ENCODE data around the gene EN2.

The EN2 gene

DNA sequence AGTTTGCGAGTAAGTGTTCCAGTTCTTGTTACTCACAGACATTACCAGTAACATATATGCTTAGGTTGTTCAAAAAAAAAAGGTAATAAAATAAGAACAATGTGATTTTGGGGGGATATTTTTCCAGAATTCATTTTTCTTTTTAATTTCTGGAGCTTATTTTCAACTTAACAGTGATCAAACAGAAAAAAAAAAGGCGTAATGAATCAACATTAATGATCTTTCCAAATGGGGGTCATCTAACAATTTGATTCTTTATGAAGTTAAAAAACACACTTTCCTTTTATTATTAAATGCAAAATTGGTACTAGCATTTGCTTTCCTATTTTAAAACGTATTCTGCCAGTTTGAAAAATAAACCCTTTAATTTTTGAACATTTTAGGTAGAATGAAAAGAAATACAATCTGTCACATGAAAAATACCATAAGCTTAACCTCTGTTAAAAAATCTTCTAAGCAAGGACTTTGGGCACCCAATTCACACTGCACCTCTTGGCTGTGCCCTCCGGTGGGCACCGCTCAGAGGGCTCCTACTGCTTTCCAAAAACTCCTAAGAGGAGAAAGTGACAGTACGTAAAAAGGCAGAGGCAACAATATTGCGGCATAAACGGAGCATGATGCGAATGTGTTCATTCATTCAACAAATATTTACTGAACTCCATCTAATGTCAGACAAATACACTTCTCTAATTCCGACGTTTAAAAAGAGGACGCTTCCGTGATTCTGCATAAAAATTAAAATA is 55.8 kb downstream of the EN2 start:
- TF ChIP-seq, protein P1, sequence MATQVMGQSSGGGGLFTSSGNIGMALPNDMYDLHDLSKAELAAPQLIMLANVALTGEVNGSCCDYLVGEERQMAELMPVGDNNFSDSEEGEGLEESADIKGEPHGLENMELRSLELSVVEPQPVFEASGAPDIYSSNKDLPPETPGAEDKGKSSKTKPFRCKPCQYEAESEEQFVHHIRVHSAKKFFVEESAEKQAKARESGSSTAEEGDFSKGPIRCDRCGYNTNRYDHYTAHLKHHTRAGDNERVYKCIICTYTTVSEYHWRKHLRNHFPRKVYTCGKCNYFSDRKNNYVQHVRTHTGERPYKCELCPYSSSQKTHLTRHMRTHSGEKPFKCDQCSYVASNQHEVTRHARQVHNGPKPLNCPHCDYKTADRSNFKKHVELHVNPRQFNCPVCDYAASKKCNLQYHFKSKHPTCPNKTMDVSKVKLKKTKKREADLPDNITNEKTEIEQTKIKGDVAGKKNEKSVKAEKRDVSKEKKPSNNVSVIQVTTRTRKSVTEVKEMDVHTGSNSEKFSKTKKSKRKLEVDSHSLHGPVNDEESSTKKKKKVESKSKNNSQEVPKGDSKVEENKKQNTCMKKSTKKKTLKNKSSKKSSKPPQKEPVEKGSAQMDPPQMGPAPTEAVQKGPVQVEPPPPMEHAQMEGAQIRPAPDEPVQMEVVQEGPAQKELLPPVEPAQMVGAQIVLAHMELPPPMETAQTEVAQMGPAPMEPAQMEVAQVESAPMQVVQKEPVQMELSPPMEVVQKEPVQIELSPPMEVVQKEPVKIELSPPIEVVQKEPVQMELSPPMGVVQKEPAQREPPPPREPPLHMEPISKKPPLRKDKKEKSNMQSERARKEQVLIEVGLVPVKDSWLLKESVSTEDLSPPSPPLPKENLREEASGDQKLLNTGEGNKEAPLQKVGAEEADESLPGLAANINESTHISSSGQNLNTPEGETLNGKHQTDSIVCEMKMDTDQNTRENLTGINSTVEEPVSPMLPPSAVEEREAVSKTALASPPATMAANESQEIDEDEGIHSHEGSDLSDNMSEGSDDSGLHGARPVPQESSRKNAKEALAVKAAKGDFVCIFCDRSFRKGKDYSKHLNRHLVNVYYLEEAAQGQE (IDR thresholded peaks at IDR 0.05; ENCODE audit: insufficient replicate concordance, low read depth), result no peak
- TF ChIP-seq, protein P2, sequence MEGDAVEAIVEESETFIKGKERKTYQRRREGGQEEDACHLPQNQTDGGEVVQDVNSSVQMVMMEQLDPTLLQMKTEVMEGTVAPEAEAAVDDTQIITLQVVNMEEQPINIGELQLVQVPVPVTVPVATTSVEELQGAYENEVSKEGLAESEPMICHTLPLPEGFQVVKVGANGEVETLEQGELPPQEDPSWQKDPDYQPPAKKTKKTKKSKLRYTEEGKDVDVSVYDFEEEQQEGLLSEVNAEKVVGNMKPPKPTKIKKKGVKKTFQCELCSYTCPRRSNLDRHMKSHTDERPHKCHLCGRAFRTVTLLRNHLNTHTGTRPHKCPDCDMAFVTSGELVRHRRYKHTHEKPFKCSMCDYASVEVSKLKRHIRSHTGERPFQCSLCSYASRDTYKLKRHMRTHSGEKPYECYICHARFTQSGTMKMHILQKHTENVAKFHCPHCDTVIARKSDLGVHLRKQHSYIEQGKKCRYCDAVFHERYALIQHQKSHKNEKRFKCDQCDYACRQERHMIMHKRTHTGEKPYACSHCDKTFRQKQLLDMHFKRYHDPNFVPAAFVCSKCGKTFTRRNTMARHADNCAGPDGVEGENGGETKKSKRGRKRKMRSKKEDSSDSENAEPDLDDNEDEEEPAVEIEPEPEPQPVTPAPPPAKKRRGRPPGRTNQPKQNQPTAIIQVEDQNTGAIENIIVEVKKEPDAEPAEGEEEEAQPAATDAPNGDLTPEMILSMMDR (IDR thresholded peaks at IDR 0.05; ENCODE audit: insufficient read depth, low read length), result no peak
- TF ChIP-seq GABPA (IDR thresholded peaks at IDR 0.05; ENCODE audit: low read depth) (no peak), POLR2AphosphoS5 (IDR thresholded peaks at IDR 0.05; ENCODE audit: low read depth) (no peak), SPI1 (IDR thresholded peaks at IDR 0.05; ENCODE audit: borderline replicate concordance, low read depth) (no peak)
- H3K27me3 ChIP-seq (ENCODE audit: insufficient read depth, poor library complexity, severe bottlenecking), result peaks cover 48% of the 10 kb centered on the region
- no peak for DNase-seq (ENCODE audit: low read depth in 1 of 2, low spot score in 1 of 2)
- no peak overlapping the region for H3K27ac ChIP-seq (replicated peaks)
- H3K4me3 ChIP-seq (replicated peaks; ENCODE audit: insufficient read depth, low read length), result no peak overlapping the region

DNA sequence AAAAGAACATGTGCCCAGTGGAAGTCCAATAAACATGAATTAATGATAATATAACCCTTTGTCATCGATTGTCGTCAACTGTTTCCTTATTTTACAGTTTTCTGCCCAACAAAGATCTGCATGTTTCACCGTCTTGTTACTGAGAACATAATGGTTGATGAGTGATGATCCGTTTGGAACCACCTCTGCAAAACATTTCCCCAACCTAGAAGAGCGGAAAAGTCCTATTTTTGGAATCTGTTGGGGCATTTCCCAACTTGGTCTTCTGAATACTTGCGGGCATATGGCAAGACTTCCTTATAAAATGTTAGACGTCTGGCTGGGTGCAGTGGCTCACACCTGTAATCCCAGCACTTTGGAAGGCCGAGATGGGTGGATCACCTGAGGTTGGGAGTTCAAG is 56.4 kb downstream of the EN2 start:
- TF ChIP-seq POLR2AphosphoS5 (IDR thresholded peaks at IDR 0.05; ENCODE audit: low read depth), result no peak
- no peak for TF ChIP-seq SPI1 (IDR thresholded peaks at IDR 0.05; ENCODE audit: borderline replicate concordance, low read depth)
- no peak for TF ChIP-seq GABPA (IDR thresholded peaks at IDR 0.05; ENCODE audit: low read depth)
- TF ChIP-seq, protein P1 (IDR thresholded peaks at IDR 0.05; ENCODE audit: insufficient replicate concordance, low read depth), result no peak
- no peak for DNase-seq (ENCODE audit: low read depth in 1 of 2, low spot score in 1 of 2)
- H3K4me3 ChIP-seq (replicated peaks; ENCODE audit: insufficient read depth, low read length), result no peak overlapping the region
- no peak overlapping the region for H3K27ac ChIP-seq (replicated peaks)
- H3K27me3 ChIP-seq (ENCODE audit: insufficient read depth, poor library complexity, severe bottlenecking), result peaks cover 42% of the 10 kb centered on the region
